ENCODE data around the gene RGS3.

The RGS3 gene

DNA sequence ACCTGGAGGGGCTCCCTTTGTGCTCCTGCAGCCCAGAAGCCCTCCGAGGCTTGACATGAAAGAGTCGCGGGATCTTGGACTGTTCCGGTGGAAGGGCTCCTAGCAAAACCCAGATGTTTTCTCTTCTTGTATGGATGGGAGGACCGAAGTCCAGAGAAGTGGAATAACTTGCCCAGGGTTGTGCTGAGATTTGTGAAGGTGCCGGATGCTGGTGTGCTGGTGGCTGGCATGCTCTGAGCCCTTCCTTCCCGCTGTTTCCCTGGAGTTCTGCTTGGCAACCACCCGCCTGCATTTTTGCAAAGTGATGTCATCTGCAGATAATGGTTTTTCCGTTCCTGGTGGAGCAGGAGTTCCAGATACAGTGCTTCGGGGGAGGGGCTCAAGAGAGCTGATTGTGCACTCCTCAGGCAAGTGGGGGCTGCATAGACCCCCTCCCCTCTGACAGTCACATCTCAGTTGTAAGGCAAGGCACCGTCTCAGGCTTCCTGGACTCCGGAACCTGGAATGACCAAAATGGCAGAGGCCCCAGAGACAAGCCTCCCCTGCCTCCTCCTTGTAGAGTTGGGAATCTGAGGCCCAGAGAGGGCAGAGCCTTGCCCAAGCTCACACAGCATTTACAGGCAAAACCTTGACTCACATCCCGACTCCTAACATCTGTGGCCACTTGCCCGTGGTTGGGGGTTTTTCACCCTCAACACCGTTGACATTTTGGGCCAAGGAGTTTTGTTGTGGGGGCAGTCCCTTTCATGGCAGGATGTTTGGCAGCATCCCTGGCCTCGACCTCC lies 157.0 kb downstream of the RGS3 start:
- TF ChIP-seq, protein P1, sequence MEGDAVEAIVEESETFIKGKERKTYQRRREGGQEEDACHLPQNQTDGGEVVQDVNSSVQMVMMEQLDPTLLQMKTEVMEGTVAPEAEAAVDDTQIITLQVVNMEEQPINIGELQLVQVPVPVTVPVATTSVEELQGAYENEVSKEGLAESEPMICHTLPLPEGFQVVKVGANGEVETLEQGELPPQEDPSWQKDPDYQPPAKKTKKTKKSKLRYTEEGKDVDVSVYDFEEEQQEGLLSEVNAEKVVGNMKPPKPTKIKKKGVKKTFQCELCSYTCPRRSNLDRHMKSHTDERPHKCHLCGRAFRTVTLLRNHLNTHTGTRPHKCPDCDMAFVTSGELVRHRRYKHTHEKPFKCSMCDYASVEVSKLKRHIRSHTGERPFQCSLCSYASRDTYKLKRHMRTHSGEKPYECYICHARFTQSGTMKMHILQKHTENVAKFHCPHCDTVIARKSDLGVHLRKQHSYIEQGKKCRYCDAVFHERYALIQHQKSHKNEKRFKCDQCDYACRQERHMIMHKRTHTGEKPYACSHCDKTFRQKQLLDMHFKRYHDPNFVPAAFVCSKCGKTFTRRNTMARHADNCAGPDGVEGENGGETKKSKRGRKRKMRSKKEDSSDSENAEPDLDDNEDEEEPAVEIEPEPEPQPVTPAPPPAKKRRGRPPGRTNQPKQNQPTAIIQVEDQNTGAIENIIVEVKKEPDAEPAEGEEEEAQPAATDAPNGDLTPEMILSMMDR (conservative IDR thresholded peaks at IDR 0.05), result no peak
- no peak overlapping the region for H3K27ac ChIP-seq

DNA sequence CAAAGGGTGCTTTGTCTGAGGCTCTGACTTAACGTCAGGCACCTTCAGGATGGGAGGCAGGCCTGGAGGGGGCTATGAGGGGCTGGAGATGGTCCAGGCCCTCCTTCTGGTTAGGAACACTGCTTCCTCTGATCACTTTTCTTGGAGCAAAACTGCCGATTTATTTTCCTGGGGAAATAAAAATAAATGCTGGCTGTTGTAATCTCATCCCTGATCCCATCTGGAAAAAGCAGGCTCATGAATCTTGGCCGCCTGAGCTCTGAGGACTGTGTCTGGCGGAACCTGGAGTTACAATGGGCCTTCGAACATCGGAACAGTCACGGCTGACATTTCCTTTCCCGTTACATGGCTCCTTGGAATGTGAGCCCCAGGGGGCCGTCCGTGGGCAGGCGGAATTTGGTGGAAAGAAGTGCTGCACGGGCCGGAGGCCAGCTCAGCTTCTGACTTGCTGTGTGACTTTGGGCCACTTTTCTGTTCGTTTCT lies 157.8 kb downstream of the RGS3 start:
- H3K27ac ChIP-seq, result no peak overlapping the region
- TF ChIP-seq, protein P1 (conservative IDR thresholded peaks at IDR 0.05), result no peak

DNA sequence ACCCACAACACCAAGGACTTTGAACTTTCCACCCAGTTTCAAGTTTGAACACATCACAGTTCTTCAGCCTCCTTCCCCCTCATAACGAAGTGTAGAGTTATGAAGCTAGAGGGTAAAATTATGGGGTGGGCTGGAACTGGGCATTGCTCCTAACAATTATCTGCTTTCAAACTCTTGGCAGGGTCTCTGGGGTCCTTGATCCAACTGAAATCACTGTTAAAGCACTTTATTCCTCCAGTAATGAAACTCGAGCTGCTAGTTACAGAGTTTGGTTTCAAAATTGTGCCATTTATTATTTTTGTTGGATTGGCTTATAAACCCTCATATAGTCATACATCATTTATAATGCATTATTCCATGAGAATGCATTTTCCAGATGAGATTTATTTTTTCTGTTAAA lies 158.5 kb downstream of the RGS3 start:
- TF ChIP-seq, protein P1 (conservative IDR thresholded peaks at IDR 0.05), result no peak
- H3K27ac ChIP-seq, result no peak overlapping the region

DNA sequence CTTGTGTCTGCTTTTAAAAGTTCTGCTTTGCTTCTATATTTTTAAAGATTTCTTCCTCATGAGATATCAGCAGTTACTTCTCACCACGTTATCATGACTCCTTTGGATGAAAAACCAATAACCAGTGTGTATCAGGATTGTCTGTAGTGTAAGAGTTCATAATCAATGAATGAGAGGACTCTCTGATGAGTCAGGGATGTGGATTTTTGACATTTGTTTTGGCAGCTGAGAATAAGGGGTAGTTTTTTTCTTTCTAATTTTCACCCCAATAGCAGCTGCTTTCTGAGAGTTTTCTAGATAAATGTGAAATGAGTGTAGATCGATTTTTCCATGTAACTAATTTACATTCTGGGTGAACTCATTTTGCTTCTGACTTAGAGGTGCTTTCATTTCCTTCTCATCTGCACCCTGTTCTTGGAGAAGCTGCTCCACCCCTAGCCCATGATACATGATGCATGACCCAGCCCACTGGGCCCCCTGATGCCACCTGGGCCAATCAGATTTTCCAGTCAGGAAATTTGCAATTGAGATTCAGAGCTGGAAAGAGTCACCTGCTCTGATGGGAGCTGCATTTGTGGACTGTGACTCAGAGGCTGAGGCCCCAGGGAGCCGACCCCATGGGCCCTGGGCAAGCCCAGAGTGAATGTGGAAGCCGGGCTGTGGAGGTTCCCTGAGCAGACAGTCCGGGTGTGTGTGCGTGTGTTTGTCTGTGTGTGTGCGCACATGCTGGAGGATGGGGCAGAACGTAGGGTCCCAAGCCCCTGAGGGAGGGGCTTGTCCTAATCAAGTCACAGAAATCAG lies 159.3 kb downstream of the RGS3 start:
- no peak overlapping the region for H3K27ac ChIP-seq
- TF ChIP-seq, protein P1 (conservative IDR thresholded peaks at IDR 0.05), result no peak

DNA sequence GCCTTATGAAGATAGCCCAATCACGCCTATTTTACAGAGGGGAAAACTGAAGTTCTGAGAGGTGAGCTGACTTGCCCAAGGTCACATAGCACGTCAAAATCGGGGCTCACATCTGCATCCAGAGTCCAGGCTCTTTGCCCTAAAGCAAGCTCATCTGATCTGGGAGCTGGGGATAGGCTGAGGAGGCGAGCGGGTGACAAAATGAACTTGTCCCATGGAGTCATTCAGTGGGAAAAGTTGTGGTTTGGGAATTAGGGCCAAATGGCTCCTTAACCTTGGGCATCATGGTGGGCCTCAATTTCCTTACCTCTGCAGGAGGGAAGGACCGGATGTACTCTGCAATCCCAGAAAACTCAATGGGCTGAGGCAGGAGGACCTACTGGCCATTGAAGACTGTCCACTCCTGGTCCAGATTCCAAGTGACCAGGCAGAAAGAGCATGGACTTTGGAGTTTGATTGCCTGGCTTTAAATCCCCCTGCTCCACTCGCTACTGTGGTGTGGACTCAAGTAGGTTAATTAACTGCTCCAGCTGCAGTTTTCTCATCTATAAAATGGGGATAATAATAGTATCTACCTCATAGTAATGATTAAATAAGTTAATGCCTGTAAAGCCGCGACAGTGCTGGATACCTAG lies 160.4 kb downstream of the RGS3 start:
- no peak overlapping the region for H3K27ac ChIP-seq
- TF ChIP-seq, protein P1 (conservative IDR thresholded peaks at IDR 0.05), result no peak

GRCh38 chr9:113624721-113625120 lies 161.2 kb downstream of the RGS3 start:
- H3K27ac ChIP-seq, result no peak overlapping the region

More at GRCh38 chr9:113624721-113625120, 161.2 kb downstream of the RGS3 start:
- TF ChIP-seq, protein P1 (conservative IDR thresholded peaks at IDR 0.05), result no peak
